ENCODE measurements around the gene MFNG.

- TF ChIP-seq POLR2AphosphoS5 (IDR thresholded peaks at IDR 0.05) = no peak
- TF ChIP-seq EP300 (IDR thresholded peaks at IDR 0.05) = no peak
- TF ChIP-seq CTCF (IDR thresholded peaks at IDR 0.05) = no peak
Measured at GRCh38 chr22:37514526-37515051, 28.4 kb upstream of the MFNG start.

Measured in upper lobe of left lung (tissue), 4 donors.